DMS153 treated with DMSO at 0.1 percent for 48 hours (cell line): ENCODE data around the gene SMIM12.

Experiments
- DNase-seq: peaks from one replicate; lab custom pipeline; 2025; ENCODE audit not compliant: unreplicated experiment; lab: John Stamatoyannopoulos, UW

Gene SMIM12

DNA sequence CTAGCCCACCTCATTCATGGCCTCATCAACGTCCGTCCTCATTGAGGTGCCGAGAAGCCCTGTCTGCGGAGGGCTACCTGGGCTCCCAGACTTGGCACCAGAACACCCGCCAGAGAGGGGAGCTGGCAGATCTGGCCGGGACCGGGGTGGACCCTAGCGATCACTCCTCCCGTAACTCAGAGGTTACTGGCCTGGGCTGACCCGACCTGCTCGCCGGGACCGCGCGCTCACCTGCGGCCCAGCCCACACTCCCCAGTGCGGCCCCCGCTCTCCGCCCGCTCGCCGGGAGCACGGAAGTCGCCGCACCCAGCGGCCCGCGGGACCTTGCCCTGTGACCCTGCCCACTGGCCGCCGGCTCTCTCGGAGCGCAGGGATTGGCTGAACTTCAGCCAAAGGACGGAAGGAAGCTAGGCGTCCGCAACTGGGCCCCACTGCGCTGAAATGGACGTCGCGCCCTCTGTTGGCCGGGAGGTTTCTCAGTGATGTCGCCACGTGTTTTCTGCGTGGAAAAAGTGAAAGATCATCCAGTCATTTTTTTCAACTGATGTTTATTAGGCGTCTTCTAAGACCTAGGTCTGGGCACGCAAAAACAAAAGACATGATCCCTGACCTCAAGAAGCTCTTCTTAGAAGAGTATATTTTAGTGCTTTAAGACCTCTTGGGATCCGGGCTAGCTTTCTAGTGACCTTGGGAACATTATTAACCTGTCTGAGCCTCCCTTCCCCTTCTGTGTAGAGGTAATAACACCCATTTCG, at the start of gene SMIM12:
TSS of gene SMIM12 (minus strand) at position 304 of the 755 bp plus-strand sequence. CDS start 3,772 bp downstream, outside the sequence.
- DNase-seq = peak; percentile 95

GRCh38 chr1:34908369-34908768, 48.8 kb upstream of the SMIM12 start:
- DNase-seq = no peak

GRCh38 chr1:34907487-34908090, 48.0 kb upstream of the SMIM12 start:
- no peak for DNase-seq

GRCh38 chr1:34906756-34907155, 47.2 kb upstream of the SMIM12 start:
- no peak for DNase-seq

GRCh38 chr1:34906222-34906621, 46.7 kb upstream of the SMIM12 start:
- DNase-seq = no peak

- DNase-seq = no peak
These were observed 45.5 kb upstream of the SMIM12 start for GRCh38 chr1:34905098-34905459.

GRCh38 chr1:34904236-34905097, 44.9 kb upstream of the SMIM12 start:
- DNase-seq = no peak

DNA sequence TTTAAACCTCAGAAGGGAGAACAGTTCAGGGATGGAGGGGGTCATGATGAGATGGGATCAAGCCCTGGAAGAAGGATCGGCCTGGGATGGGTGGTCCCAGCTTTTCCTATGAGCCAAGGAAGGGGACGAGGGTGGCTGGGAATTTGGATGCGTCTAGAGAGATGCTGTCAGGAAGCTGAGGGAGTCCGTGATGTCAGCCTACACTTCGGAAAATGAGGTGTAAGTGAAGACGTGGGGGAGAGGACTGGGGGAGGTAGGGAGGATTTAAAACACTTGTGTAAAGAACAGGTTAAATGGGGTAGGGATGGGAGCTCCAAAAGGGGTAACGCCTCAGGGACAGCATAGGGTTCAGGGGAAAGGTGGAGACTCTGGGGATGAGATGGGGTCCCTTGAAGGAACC, 42.4 kb upstream of the SMIM12 start:
- no peak for DNase-seq

DNA sequence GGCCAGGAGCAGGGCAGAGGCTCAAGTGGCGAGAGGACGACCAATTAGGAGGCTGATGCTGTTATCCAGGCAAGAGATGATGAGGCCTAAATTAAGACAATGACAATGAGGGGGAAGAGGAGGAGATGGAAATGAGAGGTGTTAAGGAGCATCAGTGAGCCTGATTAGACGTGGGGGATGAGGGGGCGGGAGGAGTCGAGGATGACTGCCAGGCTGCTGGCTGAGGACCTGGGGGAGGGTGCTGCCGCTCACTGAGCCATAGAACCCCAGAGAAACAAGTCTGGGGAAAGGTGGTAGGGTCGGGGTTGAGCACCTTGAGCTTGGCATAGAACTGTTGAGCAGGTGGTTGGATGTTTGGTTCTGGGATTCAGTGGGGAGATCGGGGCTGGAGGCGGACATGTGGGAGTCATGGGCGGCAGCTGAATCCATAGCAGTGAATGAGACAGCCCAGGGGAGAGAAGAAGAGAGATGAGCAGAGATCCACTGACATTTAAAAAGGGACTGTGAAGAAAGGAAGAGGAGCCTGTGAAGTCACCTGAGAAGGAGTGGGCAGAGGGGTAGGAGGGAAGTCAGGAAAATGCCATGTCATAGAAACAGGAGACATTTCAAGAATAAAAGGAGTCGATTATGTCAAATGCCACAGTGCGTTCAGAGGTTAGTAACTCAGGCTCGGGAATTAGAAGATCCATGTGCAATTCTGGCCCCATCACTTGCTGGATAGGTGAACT, 41.4 kb upstream of the SMIM12 start:
- no peak for DNase-seq

- no peak for DNase-seq
These were observed 40.4 kb upstream of the SMIM12 start for GRCh38 chr1:34899906-34900305.

DNA sequence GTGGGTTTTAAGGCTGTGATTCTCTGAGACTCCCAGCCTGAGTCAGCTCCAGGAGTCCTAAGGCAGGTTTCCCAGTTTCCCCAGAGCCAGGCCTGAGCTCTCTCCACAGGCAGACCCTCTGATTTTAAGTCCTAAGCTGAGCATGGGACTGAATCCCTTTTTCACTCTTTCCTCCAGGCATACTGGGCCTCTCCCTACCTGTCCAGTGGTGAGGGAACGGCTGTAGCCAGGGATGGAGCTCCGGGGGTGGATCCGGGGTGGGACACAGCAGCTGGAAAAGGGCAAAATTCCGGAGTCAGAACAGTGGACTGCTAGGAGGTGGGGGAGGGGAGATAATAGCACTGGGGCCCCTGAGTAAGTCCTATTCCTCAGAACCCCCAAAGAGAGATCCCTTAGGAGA, 39.9 kb upstream of the SMIM12 start:
- DNase-seq = no peak

DNA sequence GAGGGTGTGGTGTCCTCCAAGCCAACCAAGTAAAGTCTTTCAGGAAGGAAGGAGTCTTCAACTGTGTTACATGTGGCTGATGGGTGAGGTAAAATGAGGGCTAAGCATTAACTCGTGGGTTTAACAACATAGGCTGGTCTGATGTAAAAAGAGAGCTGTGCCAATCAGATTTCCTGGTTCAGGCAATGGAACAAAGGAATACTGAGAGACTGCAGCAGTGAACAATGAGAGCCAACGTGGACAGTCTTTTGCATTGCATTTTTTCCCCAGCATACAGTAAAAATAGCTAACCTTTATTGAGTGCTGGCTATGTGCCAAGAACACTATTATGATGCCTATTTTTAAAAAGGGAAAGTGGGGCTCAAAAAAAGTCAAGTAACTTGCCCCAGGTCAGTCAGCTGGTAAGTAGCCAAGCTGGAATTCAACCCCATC, 38.8 kb upstream of the SMIM12 start:
- no peak for DNase-seq

DNA sequence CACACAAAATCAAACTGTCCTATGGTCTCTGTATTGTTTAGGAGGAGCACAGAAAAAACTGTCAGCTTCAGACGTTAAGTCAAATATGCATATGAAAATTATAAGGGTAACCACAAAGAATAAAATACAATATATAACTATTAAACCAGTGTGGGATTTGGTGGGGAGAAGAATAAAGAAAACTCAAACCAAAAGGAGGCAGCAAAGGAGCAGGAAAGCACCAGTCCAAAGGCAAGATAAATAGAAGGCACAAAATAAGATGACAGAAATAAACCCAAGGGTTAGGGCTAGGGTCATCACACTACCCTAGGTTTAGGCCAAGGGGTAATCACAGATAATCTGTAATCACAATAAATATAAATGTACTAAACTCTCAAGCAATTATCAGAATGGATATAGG, 37.1 kb upstream of the SMIM12 start:
- no peak for DNase-seq

DNA sequence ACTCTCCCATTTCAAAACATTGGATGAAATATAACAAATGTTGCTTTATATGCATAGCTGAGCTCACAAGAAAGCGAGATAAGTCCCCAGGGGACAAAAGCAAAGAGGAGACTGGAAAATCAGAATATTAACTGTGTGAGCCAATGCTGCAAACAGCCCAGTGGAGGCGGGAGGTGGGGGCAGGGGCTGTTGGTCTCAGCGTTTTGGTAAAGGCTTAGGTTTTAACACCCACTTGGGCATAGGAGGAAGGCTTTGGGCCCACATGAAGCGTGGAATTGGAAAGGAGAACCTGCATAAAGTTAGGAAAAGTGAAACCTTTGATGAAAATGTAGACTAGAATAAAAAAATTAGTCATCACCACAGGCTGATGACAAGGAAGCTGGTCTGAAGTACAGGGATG, 30.2 kb upstream of the SMIM12 start:
- DNase-seq = no peak

- no peak for DNase-seq
These were observed 28.0 kb upstream of the SMIM12 start for GRCh38 chr1:34887593-34887992.

GRCh38 chr1:34885405-34886247, 26.1 kb upstream of the SMIM12 start:
- peak; percentile 52 for DNase-seq

DNA sequence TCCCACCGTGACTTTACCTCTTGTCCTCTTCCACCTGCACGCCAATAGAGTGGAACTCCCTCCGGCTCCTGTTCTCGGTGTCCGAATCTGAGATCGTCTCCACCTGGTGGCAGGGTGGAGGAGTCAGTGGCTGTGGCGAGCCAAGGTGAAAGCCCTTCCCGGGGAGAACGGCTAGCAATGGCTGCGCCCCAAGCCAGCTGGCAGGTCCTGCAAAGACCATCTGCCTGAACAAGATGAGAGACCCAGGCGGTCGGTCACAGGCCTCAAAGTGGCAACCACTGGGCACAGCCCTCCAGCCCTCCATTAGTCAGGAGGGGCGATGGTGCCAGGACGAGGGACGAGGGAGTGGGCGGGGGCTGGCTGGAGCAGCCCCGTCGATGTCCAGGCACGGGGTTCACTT, 25.4 kb upstream of the SMIM12 start:
- peak; percentile 58 for DNase-seq

DNA sequence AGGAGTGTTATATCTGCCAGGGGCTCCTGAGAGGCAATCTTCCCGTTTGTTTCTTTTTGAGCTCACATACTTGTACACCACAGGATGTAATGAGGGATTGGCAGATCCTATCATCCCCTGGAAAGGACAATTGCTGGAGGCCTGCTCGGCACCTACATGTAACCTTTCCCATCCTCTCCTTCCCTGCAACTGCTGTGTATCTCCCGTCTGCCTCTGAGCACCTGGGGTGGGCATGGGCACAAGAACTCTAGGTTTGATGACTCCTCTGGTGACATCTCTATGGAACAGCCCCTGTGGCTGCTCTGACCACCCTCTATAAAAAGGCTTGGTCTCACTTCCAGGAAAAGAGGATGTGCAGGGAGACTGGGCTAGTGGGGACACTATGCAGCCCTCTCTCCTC, 25.0 kb upstream of the SMIM12 start:
- DNase-seq = no peak

GRCh38 chr1:34879230-34879629, 19.7 kb upstream of the SMIM12 start:
- DNase-seq = no peak

DNA sequence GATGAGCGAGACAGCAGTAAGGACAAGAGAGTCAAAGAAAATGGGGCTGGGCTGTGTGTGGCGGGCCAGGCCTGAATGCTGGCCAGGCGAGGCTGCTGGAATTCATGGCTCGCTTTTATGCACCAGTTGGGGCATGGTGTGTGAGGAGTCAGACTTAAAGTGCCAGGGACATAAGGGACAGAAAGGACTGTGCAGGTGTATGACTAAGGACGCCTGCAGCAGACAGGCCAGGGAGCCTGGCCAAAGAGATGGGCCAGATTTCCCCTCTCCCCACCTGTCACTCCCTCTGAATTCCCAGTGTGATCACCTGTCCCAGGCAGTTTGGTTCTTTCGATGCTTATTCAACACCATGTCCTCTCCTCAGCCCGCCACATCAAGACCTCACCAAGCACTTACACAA, 16.9 kb upstream of the SMIM12 start:
- DNase-seq = no peak
